GM18867 (cell line): ENCODE measurements around the gene ACAN.

Source experiments
- ATAC-seq: cut with Tn5 transposase; IDR thresholded peaks from one replicate; pipeline ENCODE4 v1.9.1; 2021; ENCODE audit warnings: mild to moderate bottlenecking, moderate library complexity; ENCODE audit not compliant: unreplicated experiment

Gene ACAN

GRCh38 chr15:88803241-88803919, at the start of gene ACAN:
TSS of gene ACAN (plus strand) at chr15:88803436. CDS start at chr15:88836207, 32,771 bp downstream.
- ATAC-seq: no peak

- ATAC-seq: no peak
Observed at GRCh38 chr15:88756521-88756920, 46.7 kb upstream of the ACAN start.

GRCh38 chr15:88756921-88757320, 46.3 kb upstream of the ACAN start:
- no peak for ATAC-seq

- no peak for ATAC-seq
Observed at GRCh38 chr15:88759872-88760271, 43.4 kb upstream of the ACAN start.

- ATAC-seq: no peak
Observed at GRCh38 chr15:88764448-88764847, 38.8 kb upstream of the ACAN start.

GRCh38 chr15:88765212-88765611, 38.0 kb upstream of the ACAN start:
- ATAC-seq: no peak

- no peak for ATAC-seq
Observed at GRCh38 chr15:88769161-88769971, 33.9 kb upstream of the ACAN start.

- no peak for ATAC-seq
Observed at GRCh38 chr15:88775776-88776175, 27.5 kb upstream of the ACAN start.

GRCh38 chr15:88776646-88777045, 26.6 kb upstream of the ACAN start:
- no peak for ATAC-seq

- no peak for ATAC-seq
Observed at GRCh38 chr15:88779944-88780343, 23.3 kb upstream of the ACAN start.

GRCh38 chr15:88782465-88782864, 20.8 kb upstream of the ACAN start:
- ATAC-seq: no peak

GRCh38 chr15:88785217-88785616, 18.0 kb upstream of the ACAN start:
- no peak for ATAC-seq

GRCh38 chr15:88788036-88788435, 15.2 kb upstream of the ACAN start:
- no peak for ATAC-seq

GRCh38 chr15:88788816-88789215, 14.4 kb upstream of the ACAN start:
- ATAC-seq: no peak

GRCh38 chr15:88790486-88790885, 12.8 kb upstream of the ACAN start:
- ATAC-seq: no peak

GRCh38 chr15:88791637-88792036, 11.6 kb upstream of the ACAN start:
- ATAC-seq: no peak

- no peak for ATAC-seq
Observed at GRCh38 chr15:88792342-88793282, 10.6 kb upstream of the ACAN start.

GRCh38 chr15:88794001-88794400, 9.2 kb upstream of the ACAN start:
- no peak for ATAC-seq

GRCh38 chr15:88797663-88798339, 5.4 kb upstream of the ACAN start:
- no peak for ATAC-seq

- ATAC-seq: no peak
Observed at GRCh38 chr15:88799341-88799740, 3.9 kb upstream of the ACAN start.

- ATAC-seq: no peak
Observed at GRCh38 chr15:88800026-88800425, 3.2 kb upstream of the ACAN start.
